Mononuclear cell (primary cell): ENCODE results near the gene FBXO11. TPM values are rescaled to one million over a fixed set of nuclear protein-coding genes. Genes with fewer than 3 reads are reported as not detected.
A peak's percentile ranks its signal among the peaks of the same experiment; 100 is the strongest.
"Not testable (repeated sequence)": the region's sequence is repeated elsewhere in the genome, so short reads cannot be mapped to it uniquely, and the experiment has no call there.

Experiments
- H3K27me3 ChIP-seq: 2 replicates; pipeline ENCODE4 v1.6.0; 2011; ENCODE audit warnings: low read length, control low read depth; ENCODE audit not compliant: insufficient read depth
- H3K4me1 ChIP-seq: 2 replicates; pipeline ENCODE4 v1.5.1; 2011; ENCODE audit warnings: mild to moderate bottlenecking, low read length, control low read depth; ENCODE audit not compliant: insufficient read depth
- H3K4me3 ChIP-seq: 2 replicates; pipeline ENCODE4 v1.5.1; 2011; ENCODE audit warnings: mild to moderate bottlenecking, low read length, moderate library complexity
- H3K9me3 ChIP-seq: 2 replicates; pipeline ENCODE4 v1.5.1; 2011; ENCODE audit warnings: low read depth, mild to moderate bottlenecking, control low read depth, low read length
- total RNA-seq: library from RNA; depleted of rRNA; stranded (reverse); fragments of >200 nt; gene quantifications from one replicate; pipeline ENCODE4 v1.2.3, GENCODE V29; 2012

The FBXO11 gene
- total RNA-seq, 1 donor, result 121 TPM

- Histone ChIP-seq H3K27me3 (no peaks in the 10 kb centered on the region), H3K4me1 (peaks cover 21% of the 10 kb centered on the region), H3K4me3 (peak overlapping the region; percentile 87), H3K9me3 (no peaks in the 10 kb centered on the region)
Observed at GRCh38 chr2:47905386-47906156, 727 bp downstream of the FBXO11 start.

DNA sequence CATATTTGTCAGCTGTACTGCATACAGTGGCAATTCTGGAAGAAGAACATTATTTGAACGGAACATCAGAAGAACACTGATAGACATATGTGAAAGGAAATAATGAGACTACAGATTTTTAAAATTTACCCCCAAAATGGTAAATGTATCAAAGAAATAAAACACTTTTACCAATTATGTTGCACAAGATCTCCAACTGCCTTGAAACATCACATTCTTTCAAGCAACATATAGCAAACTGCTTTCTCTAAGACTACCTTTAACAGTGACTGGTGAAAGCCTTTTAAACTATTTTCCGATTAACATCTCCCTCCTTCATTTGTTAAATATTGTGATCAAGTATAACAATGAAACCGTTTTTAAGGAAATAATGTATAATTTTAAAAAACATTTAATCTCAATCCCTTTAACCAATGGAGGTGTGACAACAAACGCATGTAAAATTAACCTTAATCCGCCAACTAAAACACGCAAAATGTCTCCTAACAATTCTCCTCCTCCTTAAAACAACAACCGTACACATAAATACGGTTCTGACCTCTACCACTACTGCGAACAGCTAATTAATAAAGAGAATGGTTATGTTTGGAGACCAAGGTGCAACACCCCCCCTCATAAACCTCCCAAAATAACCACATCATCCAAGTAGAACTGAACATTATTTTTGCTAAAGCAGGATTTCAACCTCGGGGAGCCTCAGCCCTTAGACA, 2.4 kb downstream of the FBXO11 start:
- Histone ChIP-seq H3K4me3 (peak overlapping the region; percentile 87), H3K27me3 (no peaks in the 10 kb centered on the region), H3K4me1 (peaks cover 27% of the 10 kb centered on the region), H3K9me3 (no peaks in the 10 kb centered on the region)

DNA sequence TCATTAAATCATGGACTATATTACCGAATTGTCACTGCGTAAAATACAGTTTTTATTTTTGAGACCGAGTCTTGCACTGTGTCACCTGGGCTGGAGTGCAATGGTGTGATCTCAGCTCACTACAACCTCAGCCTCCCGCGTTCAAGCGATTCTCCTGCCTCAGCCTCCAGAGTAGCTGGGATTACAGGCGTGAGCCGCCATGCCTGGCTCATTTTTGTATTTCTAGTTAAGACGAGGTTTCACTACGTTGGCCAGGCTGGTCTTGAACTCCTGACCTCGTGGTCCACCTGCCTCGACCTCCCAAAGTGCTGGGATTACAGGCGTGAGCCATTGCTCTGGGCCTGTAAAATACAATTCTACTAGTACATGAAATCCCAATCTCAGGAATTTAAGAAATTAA, 4.4 kb downstream of the FBXO11 start:
- peaks cover 36% of the 10 kb centered on the region for H3K4me1 ChIP-seq
- H3K4me3 ChIP-seq, H3K9me3 ChIP-seq: not testable (repeated sequence)

GRCh38 chr2:47900857-47901256, 5.4 kb downstream of the FBXO11 start:
- Histone ChIP-seq H3K4me1 (peaks cover 43% of the 10 kb centered on the region), H3K9me3 (no peaks in the 10 kb centered on the region), H3K4me3 (no peak overlapping the region), H3K27me3 (no peaks in the 10 kb centered on the region)

More for the DNA sequence above, 4.4 kb downstream of the FBXO11 start:
- H3K27me3 ChIP-seq, result not testable (repeated sequence)

- no peaks in the 10 kb centered on the region for H3K9me3 ChIP-seq
- H3K4me1 ChIP-seq, result peaks cover 49% of the 10 kb centered on the region
- no peak overlapping the region for H3K4me3 ChIP-seq
- H3K27me3 ChIP-seq, result no peaks in the 10 kb centered on the region
Observed at GRCh38 chr2:47899915-47900816, 6.1 kb downstream of the FBXO11 start.

DNA sequence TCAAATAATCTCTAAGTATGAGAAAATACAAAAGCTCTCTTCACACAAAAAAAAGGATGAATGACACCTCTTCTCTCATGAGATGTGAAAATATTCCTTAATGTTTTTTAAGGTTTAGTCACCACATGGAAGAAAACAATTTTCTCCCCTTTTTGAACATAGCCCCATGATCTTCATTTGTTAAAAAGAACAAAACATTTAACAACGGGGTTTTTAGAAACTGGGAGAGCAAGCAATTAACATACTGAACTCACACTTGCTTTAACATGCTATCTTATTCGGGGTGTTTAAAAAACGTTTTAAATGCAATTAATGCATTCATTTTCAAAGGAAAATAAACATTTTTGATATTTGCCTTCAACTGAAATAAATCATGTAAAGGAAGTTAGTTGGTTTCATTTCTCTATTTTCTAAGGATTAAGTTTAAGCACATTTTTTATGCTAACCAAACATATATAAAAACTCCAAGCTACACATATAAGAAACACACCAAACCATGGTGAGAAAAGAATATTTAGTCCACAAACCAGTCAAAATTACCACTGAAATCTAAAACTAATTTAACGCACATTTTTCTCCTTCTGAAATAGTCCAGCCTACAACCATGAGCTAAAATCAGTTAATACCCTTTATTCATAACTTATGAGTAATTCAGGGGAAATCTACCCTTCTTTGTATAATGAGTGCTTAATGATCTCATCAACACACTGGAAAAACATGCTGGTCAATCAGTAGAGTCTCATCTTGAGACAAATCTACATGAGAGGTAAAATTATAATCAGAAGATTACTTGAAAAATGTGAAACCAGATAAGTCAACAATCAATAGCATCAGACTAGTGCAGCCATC, 8.2 kb downstream of the FBXO11 start:
- Histone ChIP-seq H3K4me3 (no peak overlapping the region), H3K4me1 (peaks cover 47% of the 10 kb centered on the region), H3K9me3 (no peaks in the 10 kb centered on the region), H3K27me3 (no peaks in the 10 kb centered on the region)

- H3K27me3 ChIP-seq, H3K9me3 ChIP-seq, H3K4me3 ChIP-seq: not testable (repeated sequence)
- H3K4me1 ChIP-seq, result peaks cover 46% of the 10 kb centered on the region
Observed at GRCh38 chr2:47897191-47897882, 9.0 kb downstream of the FBXO11 start.

GRCh38 chr2:47896450-47896968, 9.8 kb downstream of the FBXO11 start:
- H3K4me1 ChIP-seq, result peaks cover 41% of the 10 kb centered on the region
- no peaks in the 10 kb centered on the region for H3K27me3 ChIP-seq
- H3K4me3 ChIP-seq, result no peak overlapping the region
- H3K9me3 ChIP-seq, result no peaks in the 10 kb centered on the region

DNA sequence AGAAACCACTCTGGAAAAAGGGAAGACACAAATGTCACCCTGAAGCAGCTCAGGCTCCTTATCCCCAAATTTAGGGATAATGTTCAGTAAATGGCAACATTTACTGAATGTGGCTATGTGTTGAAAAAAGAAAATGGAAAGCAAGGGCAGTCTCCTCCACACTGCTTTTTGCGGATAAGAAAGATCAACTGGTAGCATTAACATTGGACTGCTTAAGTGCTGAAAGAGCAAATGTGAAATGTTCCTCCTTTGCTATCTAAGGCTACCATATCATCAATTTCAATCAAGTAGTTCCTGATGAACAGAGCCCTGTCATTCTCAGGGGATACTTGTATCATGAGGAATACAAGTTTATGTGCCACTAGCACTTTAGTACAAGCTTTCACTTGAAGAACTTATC, 12.5 kb downstream of the FBXO11 start:
- Histone ChIP-seq H3K9me3 (no peaks in the 10 kb centered on the region), H3K27me3 (no peaks in the 10 kb centered on the region), H3K4me3 (no peak overlapping the region), H3K4me1 (peaks cover 39% of the 10 kb centered on the region)

- H3K9me3 ChIP-seq, result no peaks in the 10 kb centered on the region
- H3K27me3 ChIP-seq, result no peaks in the 10 kb centered on the region
- H3K4me3 ChIP-seq, result no peak overlapping the region
- peaks cover 37% of the 10 kb centered on the region for H3K4me1 ChIP-seq
Observed at GRCh38 chr2:47892338-47892730, 14.0 kb downstream of the FBXO11 start.

DNA sequence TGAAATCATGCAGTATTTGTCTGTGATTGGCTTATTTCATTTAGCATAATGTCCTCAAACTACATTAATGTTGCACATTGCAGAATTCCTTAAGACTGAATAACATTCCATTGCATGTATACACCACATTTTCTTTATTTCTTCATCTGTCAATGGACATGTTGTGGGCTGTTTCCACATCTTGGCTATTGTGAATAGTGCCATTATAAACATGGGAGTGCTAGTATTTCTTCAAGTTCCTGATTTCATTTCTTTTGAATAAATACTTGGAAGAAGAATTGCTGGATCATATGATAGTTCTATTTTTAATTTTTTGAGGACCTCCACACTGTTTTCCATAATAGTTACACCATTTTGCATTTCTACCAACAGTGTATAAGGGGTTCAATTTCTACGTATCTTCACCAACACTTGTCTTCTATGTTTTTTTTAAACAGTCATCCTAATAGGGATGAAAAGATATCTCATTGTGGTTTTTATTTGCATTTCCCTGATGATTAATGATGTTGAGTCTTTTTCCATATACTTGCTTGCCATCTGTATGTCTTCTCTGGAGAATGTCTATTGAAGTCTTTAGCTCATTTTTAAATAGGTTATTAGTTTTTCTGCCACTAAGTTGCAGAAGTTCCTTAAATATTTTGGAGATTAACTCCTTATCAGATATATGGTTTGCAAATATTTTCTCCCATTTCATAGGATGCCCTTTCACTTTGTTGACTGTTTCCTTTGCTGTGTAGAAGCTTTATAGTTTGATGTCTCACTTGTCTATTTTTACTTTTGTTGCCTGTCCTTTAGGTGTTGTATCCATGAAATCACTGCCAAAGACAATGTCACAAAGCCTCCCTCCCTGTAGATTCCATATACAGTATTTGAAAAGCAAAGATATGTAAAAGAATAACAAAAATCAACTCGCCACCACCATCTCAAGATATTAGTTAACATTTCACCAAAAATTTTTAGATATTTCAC, 14.6 kb downstream of the FBXO11 start:
- Histone ChIP-seq H3K27me3 (no peaks in the 10 kb centered on the region), H3K4me3 (no peak overlapping the region), H3K9me3 (no peaks in the 10 kb centered on the region), H3K4me1 (peaks cover 37% of the 10 kb centered on the region)

GRCh38 chr2:47890711-47891368, 15.5 kb downstream of the FBXO11 start:
- Histone ChIP-seq H3K9me3 (no peaks in the 10 kb centered on the region), H3K27me3 (no peaks in the 10 kb centered on the region), H3K4me1 (peaks cover 31% of the 10 kb centered on the region)

More at GRCh38 chr2:47890711-47891368, 15.5 kb downstream of the FBXO11 start:
- no peak overlapping the region for H3K4me3 ChIP-seq
